HepG2 (cell line): ENCODE data around the gene PRM2. TPM values are rescaled to one million over a fixed set of nuclear protein-coding genes. Genes with fewer than 3 reads are reported as not detected.
A peak's percentile ranks its signal among the peaks of the same experiment; 100 is the strongest.

Experiments
- ATAC-seq: fragments of 200-7000 bp; cut with Tn5 transposase; 3 replicates; pipeline ENCODE4 v1.9.1; 2020; ENCODE audit warnings: mild to moderate bottlenecking, moderate library complexity
- BruUV-seq: library from RNA; stranded (reverse); fragments of 400-500 nt; replicated peaks from 2 replicates; lab custom pipeline; 2021; lab: Mats Ljungman, UMichigan
- CTCF ChIA-PET: fragments of 300-600 bp; formaldehyde crosslinking; extraction: SDS; loops from one replicate; lab custom pipeline; 2021; ENCODE audit warnings: low total read pairs, inconsistent platforms, low intra/inter-chr PET ratio; lab: Yijun Ruan, JAX
- POLR2A ChIA-PET: fragments of 350-600 bp; sonication (Branson Sonifier 250); formaldehyde crosslinking; loops from one replicate; lab custom pipeline; 2020; ENCODE audit warnings: antibody characterized with exemption, inconsistent platforms; lab: Yijun Ruan, JAX
- DNase-seq: peaks from one replicate; pipeline ENCODE4 v3.0.0-alpha.2; 2015; ENCODE audit warnings: low spot score
- FAIRE-seq: peaks from 3 replicates; lab custom pipeline; 2011; peaks lifted over from hg19 to GRCh38; lab: Jason Lieb, UNC
- H2AFZ ChIP-seq: one replicate; pipeline ENCODE4 v1.6.1; 2011; ENCODE audit warnings: low read length, inconsistent platforms
- H3K27ac ChIP-seq: fragments of 300-600 bp; 3 replicates; pipeline ENCODE4 v1.8.0; 2011; ENCODE audit warnings: mixed run types, mild to moderate bottlenecking, mixed read lengths, low read length, inconsistent platforms; ENCODE audit not compliant: insufficient read depth; ENCODE audit errors: extremely low read length
- H3K27me3 ChIP-seq, 2 experiments: fragments of 200-600 bp in 1 of 2; 2 replicates in 1 of 2; 3 replicates in 1 of 2; pipeline versions ENCODE4 v1.6.0 to v1.8.0; 2011; ENCODE audit warnings: low read length in 2 of 2, mild to moderate bottlenecking in 2 of 2, moderate library complexity in 2 of 2, inconsistent platforms in 1 of 2; ENCODE audit not compliant: insufficient read depth in 2 of 2, control insufficient read depth in 1 of 2
- H3K36me3 ChIP-seq, 2 experiments: fragments of 200-600 bp in 1 of 2; replicated peaks in 1 of 2; 2 replicates in 1 of 2; 3 replicates in 1 of 2; pipeline versions ENCODE4 v1.5.1 to v1.8.0; 2011; ENCODE audit warnings: low read length in 2 of 2, inconsistent platforms in 1 of 2; ENCODE audit not compliant: insufficient read depth in 2 of 2, control insufficient read depth in 1 of 2
- H3K4me1 ChIP-seq: 2 replicates; pipeline ENCODE4 v1.5.1; 2012; ENCODE audit warnings: low read length, inconsistent platforms; ENCODE audit not compliant: insufficient read depth
- H3K4me2 ChIP-seq: 2 replicates; pipeline ENCODE4 v1.6.0; 2011; ENCODE audit warnings: low read depth, low read length, inconsistent platforms
- H3K4me3 ChIP-seq, 3 experiments: fragments of 200-600 bp in 1 of 3; sonication (generic), shearing (Covaris generic) in 1 of 3; replicated peaks in 1 of 3; 2 replicates each; pipeline ENCODE4 v1.5.1; 2011 to 2016; ENCODE audit warnings: low read length in 3 of 3, inconsistent platforms in 2 of 3, low read depth in 2 of 3, mild to moderate bottlenecking in 2 of 3, control low read depth in 1 of 3, mixed read lengths in 1 of 3; ENCODE audit not compliant: insufficient read depth in 1 of 3
- H3K79me2 ChIP-seq: one replicate; pipeline ENCODE4 v1.6.1; 2011; ENCODE audit warnings: low read length, inconsistent platforms; ENCODE audit not compliant: insufficient read depth
- H3K9ac ChIP-seq: 2 replicates; pipeline ENCODE4 v1.6.0; 2011; ENCODE audit warnings: mild to moderate bottlenecking, low read depth, low read length, inconsistent platforms; ENCODE audit not compliant: insufficient read depth
- H3K9me3 ChIP-seq: 2 replicates; pipeline ENCODE4 v1.5.1; 2012; ENCODE audit warnings: mild to moderate bottlenecking, low read length
- H4K20me1 ChIP-seq: 2 replicates; pipeline ENCODE4 v1.6.0; 2011; ENCODE audit warnings: inconsistent platforms, mild to moderate bottlenecking, low read length, moderate library complexity; ENCODE audit not compliant: insufficient read depth
- BCL6 ChIP-seq: IDR thresholded peaks from 2 replicates; pipeline ENCODE4 v1.6.1; 2016; ENCODE audit warnings: missing genetic modification reagents, missing compliant biosample characterization
- DZIP1 ChIP-seq: sonication (generic); formaldehyde crosslinking; IDR thresholded peaks from 2 replicates; pipeline ENCODE4 v1.5.0; 2020; ENCODE audit warnings: mild to moderate bottlenecking, missing genetic modification reagents
- SATB2 ChIP-seq: sonication (generic); formaldehyde crosslinking; IDR thresholded peaks from 2 replicates; pipeline ENCODE4 v1.5.0; 2020; ENCODE audit warnings: missing genetic modification reagents
- SNAPC4 ChIP-seq: sonication (generic); formaldehyde crosslinking; IDR thresholded peaks from 2 replicates; pipeline ENCODE4 v1.4.0; 2020; ENCODE audit warnings: mild to moderate bottlenecking, missing genetic modification reagents
- WIZ ChIP-seq: sonication (generic); formaldehyde crosslinking; IDR thresholded peaks from 2 replicates; pipeline ENCODE4 v1.5.1; 2020; ENCODE audit warnings: mild to moderate bottlenecking, missing genetic modification reagents
- YEATS4 ChIP-seq: sonication (generic); formaldehyde crosslinking; IDR thresholded peaks from 2 replicates; pipeline ENCODE4 v1.4.0; 2020; ENCODE audit warnings: missing genetic modification reagents, borderline replicate concordance
- ZBTB7A ChIP-seq: sonication (generic); formaldehyde crosslinking; IDR thresholded peaks from 2 replicates; pipeline ENCODE4 v1.8.0; 2022; ENCODE audit warnings: mild to moderate bottlenecking, missing genetic modification reagents
- ZNF263 ChIP-seq: sonication (generic); formaldehyde crosslinking; IDR thresholded peaks from 2 replicates; pipeline ENCODE4 v1.4.0; 2020; ENCODE audit warnings: missing genetic modification reagents
- ZNF329 ChIP-seq: sonication (generic); formaldehyde crosslinking; IDR thresholded peaks from 2 replicates; pipeline ENCODE4 v1.9.0; 2021; ENCODE audit warnings: low read depth, mild to moderate bottlenecking, missing genetic modification reagents
- ZNF441 ChIP-seq: sonication (generic); formaldehyde crosslinking; IDR thresholded peaks from 2 replicates; pipeline ENCODE4 v1.7.0; 2021; ENCODE audit warnings: missing genetic modification reagents, borderline replicate concordance
- ZNF691 ChIP-seq: sonication (generic); formaldehyde crosslinking; IDR thresholded peaks from 2 replicates; pipeline ENCODE4 v1.4.0; 2020; ENCODE audit warnings: missing genetic modification reagents, low read depth, mild to moderate bottlenecking, borderline replicate concordance
- ZNF770 ChIP-seq: sonication (generic); formaldehyde crosslinking; IDR thresholded peaks from 2 replicates; pipeline ENCODE4 v1.5.0; 2020; ENCODE audit warnings: mild to moderate bottlenecking, missing genetic modification reagents
- WGBS: methylation state at CpG from one replicate; pipeline ENCODE4 v1.1.6; 2017; ENCODE audit warnings: low lambda C conversion rate; 5-methylcytosine and 5-hydroxymethylcytosine counted together
- in situ Hi-C: cut with HindIII; loops from 2 replicates; pipeline ENCODE4 v1.10.0; 2017; ENCODE audit warnings: low pct_unique_long_range_greater_than_20kb; ENCODE audit not compliant: extremely low pct_ligation_motif_present
- intact Hi-C: fragments of 100-400 bp; cut with micrococcal nuclease; formaldehyde crosslinking; loops from one replicate; pipeline ENCODE4 v1.10.0; 2022; ENCODE audit not compliant: unreplicated experiment
- polyA plus RNA-seq, 8 experiments: library from polyadenylated mRNA; depleted of rRNA in 3 of 8; stranded (reverse) in 7 of 8; unstranded in 1 of 8; fragments of >200 nt; fragmentation: Illumina TruSeq in 4 of 8; extraction: Trizol in 4 of 8; gene quantifications; 2 replicates each; pipeline versions ENCODE4 v1.2.1 to v1.2.3, GENCODE V29; 2011 to 2016; ENCODE audit warnings: low read depth in 4 of 8, missing spikeins in 1 of 8, mixed read lengths in 1 of 8; ENCODE audit not compliant: insufficient read depth in 1 of 8
- total RNA-seq, 5 experiments: library from RNA; depleted of rRNA; stranded (reverse); fragments of >200 nt; fragmentation: Illumina TruSeq; extraction: Trizol; gene quantifications; 2 replicates each; pipeline ENCODE4 v1.2.3, GENCODE V29; 2016; ENCODE audit warnings: low read depth in 1 of 5

Gene PRM2
- total and polyA plus RNA-seq, 2 of the 13 experiments (the other 11 are each of a cell fraction or from before 2014, with no cell fraction given) = 0.54 TPM; not detected in 1

- in situ Hi-C loops = no loop called here
- WGBS = 73% methylated on average over 10 of the region's 10 CpGs
- POLR2A ChIA-PET = interaction anchor here (0.8 to 2.6 kb wide), 10 partner anchors 8 to 306 kb away, joined by 3 to 14 read pairs (median 6); partner anchors contain the start of genes CLEC16A and PRM3
- TF ChIP-seq ZBTB7A (0 out of 2 replicates have a peak, but pooled peaks have one; percentile 37), ZNF441 (CRISPR knock-in tag) (no peak), ZNF770 (CRISPR knock-in tag) (peak; percentile 92), DZIP1 (no peak), ZNF691 (CRISPR knock-in tag) (no peak), SATB2 (CRISPR knock-in tag) (0 out of 2 replicates have a peak, but pooled peaks have one; percentile 22), ZNF263 (CRISPR knock-in tag) (no peak; the same call in 1 of the 2 replicates), SNAPC4 (no peak), YEATS4 (no peak; the same call in 1 of the 2 replicates), WIZ (CRISPR knock-in tag) (no peak), ZNF329 (CRISPR knock-in tag) (no peak), BCL6 (no peak)
These were observed 25.3 kb downstream of the PRM2 start for GRCh38 chr16:11250786-11251524.

More at GRCh38 chr16:11250786-11251524, 25.3 kb downstream of the PRM2 start:
- Histone ChIP-seq H3K9ac (no peak overlapping the region), H3K4me3 (no peak overlapping the region), H3K79me2 (peaks cover 26% of the 10 kb centered on the region), H3K27me3 (no peaks in the 10 kb centered on the region), H3K4me1 (peaks cover 59% of the 10 kb centered on the region), H3K4me2 (no peak overlapping the region; the same call in 1 of the 2 replicates), H4K20me1 (peaks cover 47% of the 10 kb centered on the region), H3K9me3 (no peaks in the 10 kb centered on the region), H2AFZ (no peak overlapping the region), H3K36me3 (peaks cover 2 to 8% of the 10 kb centered on the region in 2 experiments; a peak in 4 of 5 replicates), H3K27ac (no peak overlapping the region)
- no TSS peak for BruUV-seq
- no peak for FAIRE-seq
- ATAC-seq = peak; percentile 2
- DNase-seq = no peak
- CTCF ChIA-PET = no interaction called here
- intact Hi-C loops = no loop called here
